A549 (cell line): Measurements from ENCODE around the gene USH1G. TPM values are rescaled to one million over a fixed set of nuclear protein-coding genes. Genes with fewer than 3 reads are reported as not detected.
A peak's percentile ranks its signal among the peaks of the same experiment; 100 is the strongest.

ENCODE experiments used
- ATAC-seq, 2 experiments: fragments of 200-7000 bp in 1 of 2; fragments of >200 bp in 1 of 2; cut with Nextera tagmentation in 1 of 2; cut with Tn5 transposase in 1 of 2; 3 replicates each; pipeline versions ENCODE4 v1.8.0 to v1.9.1; 2018 to 2020; ENCODE audit warnings: mild to moderate bottlenecking in 1 of 2, moderate library complexity in 1 of 2
- CTCF ChIA-PET: fragments of 300-600 bp; sonication (Branson Sonifier 250); formaldehyde crosslinking; extraction: SDS; loops from one replicate; lab custom pipeline; 2021; ENCODE audit warnings: antibody characterized with exemption, inconsistent platforms; lab: Yijun Ruan, JAX
- POLR2A ChIA-PET: fragments of 350-600 bp; formaldehyde crosslinking; extraction: SDS; loops from one replicate; lab custom pipeline; 2021; ENCODE audit warnings: antibody characterized with exemption, inconsistent platforms; lab: Yijun Ruan, JAX
- DNase-seq, 2 experiments: peaks; one replicate each; pipeline versions ENCODE4 v3.0.0 to v3.0.0-alpha.2; 2011 to 2016; ENCODE audit warnings: low read depth in 1 of 2, low spot score in 1 of 2
- FAIRE-seq: peaks from 2 replicates; lab custom pipeline; 2011; peaks lifted over from hg19 to GRCh38; lab: Jason Lieb, UNC
- H3K27ac ChIP-seq, 2 experiments: fragments of >200 bp; sonication (Bioruptor Twin); formaldehyde crosslinking; 3 replicates each; pipeline ENCODE4 v1.5.1; 2016 to 2017
- H3K4me1 ChIP-seq: fragments of >200 bp; sonication (Bioruptor Twin); formaldehyde crosslinking; 3 replicates; pipeline ENCODE4 v1.6.1; 2016
- H3K4me2 ChIP-seq: fragments of >200 bp; sonication (Bioruptor Twin); formaldehyde crosslinking; 3 replicates; pipeline ENCODE4 v1.6.1; 2016
- H3K4me3 ChIP-seq: fragments of >200 bp; sonication (Bioruptor Twin); formaldehyde crosslinking; 3 replicates; pipeline ENCODE4 v1.5.1; 2016
- H3K9me3 ChIP-seq: fragments of >200 bp; sonication (Bioruptor Twin); formaldehyde crosslinking; 3 replicates; pipeline ENCODE4 v1.6.1; 2016
- ATOH8 ChIP-seq: fragments of 250-450 bp; sonication (Bioruptor Pico); IDR thresholded peaks from 2 replicates; pipeline ENCODE4 v1.5.0; 2020; ENCODE audit warnings: low read depth, mild to moderate bottlenecking, moderate library complexity
- CBX8 ChIP-seq: fragments of 200-600 bp; sonication (generic); IDR thresholded peaks from 2 replicates; pipeline ENCODE4 v1.6.1; 2016
- CHD4 ChIP-seq: fragments of 200-600 bp; sonication (generic); IDR thresholded peaks from 2 replicates; pipeline ENCODE4 v1.6.1; 2016; ENCODE audit warnings: antibody characterized with exemption, mild to moderate bottlenecking, borderline replicate concordance
- CTCF ChIP-seq: fragments of >200 bp; sonication (Bioruptor Twin); formaldehyde crosslinking; IDR thresholded peaks from 3 replicates; pipeline ENCODE4 v1.5.1; 2016
- EHF ChIP-seq: fragments of 250-450 bp; sonication (Bioruptor Pico); IDR thresholded peaks from 2 replicates; pipeline ENCODE4 v1.5.0; 2020; ENCODE audit warnings: mild to moderate bottlenecking
- EHMT2 ChIP-seq: fragments of 200-600 bp; sonication (generic); IDR thresholded peaks from 2 replicates; pipeline ENCODE4 v1.6.1; 2016; ENCODE audit warnings: antibody characterized with exemption, low read depth, mild to moderate bottlenecking, moderate library complexity
- ESRRA ChIP-seq: fragments of 150-350 bp; IDR thresholded peaks from 2 replicates; pipeline ENCODE4 v1.6.1; 2014; ENCODE audit warnings: mild to moderate bottlenecking, low read length, borderline replicate concordance
- FOSL2 ChIP-seq, 2 experiments: fragments of 450-650 bp in 1 of 2; fragments of >200 bp in 1 of 2; sonication (Bioruptor Twin) in 1 of 2; formaldehyde crosslinking; IDR thresholded peaks; 2 replicates each; pipeline versions ENCODE4 v1.5.0 to v1.6.1; 2016 to 2020; ENCODE audit warnings: mild to moderate bottlenecking in 1 of 2, moderate library complexity in 1 of 2
- GATA3 ChIP-seq: IDR thresholded peaks from 2 replicates; pipeline ENCODE4 v1.6.1; 2012; ENCODE audit warnings: borderline replicate concordance
- HES2 ChIP-seq: fragments of >200 bp; sonication (Bioruptor Twin); formaldehyde crosslinking; IDR thresholded peaks from 2 replicates; pipeline ENCODE4 v1.6.1; 2016
- HOXA7 ChIP-seq: fragments of 250-450 bp; sonication (Bioruptor Pico); IDR thresholded peaks from 2 replicates; pipeline ENCODE4 v1.5.0; 2020; ENCODE audit warnings: mild to moderate bottlenecking, moderate library complexity
- MAX ChIP-seq: IDR thresholded peaks from 2 replicates; pipeline ENCODE4 v1.6.1; 2012
- MYC ChIP-seq: IDR thresholded peaks from 2 replicates; pipeline ENCODE4 v1.6.1; 2012; ENCODE audit warnings: mild to moderate bottlenecking, inconsistent platforms, low read length, improper control_type of control experiment, borderline replicate concordance
- NPAS2 ChIP-seq: fragments of 250-450 bp; sonication (Bioruptor Pico); IDR thresholded peaks from 2 replicates; pipeline ENCODE4 v1.8.0; 2022; ENCODE audit warnings: mild to moderate bottlenecking, moderate library complexity, borderline replicate concordance
- NR3C1 ChIP-seq: fragments of >200 bp; sonication (Bioruptor Twin); formaldehyde crosslinking; IDR thresholded peaks from 3 replicates; pipeline ENCODE4 v1.6.1; 2017
- PBX3 ChIP-seq: IDR thresholded peaks from 2 replicates; pipeline ENCODE4 v1.6.1; 2012
- REST ChIP-seq: fragments of 200-600 bp; sonication (generic); IDR thresholded peaks from 2 replicates; pipeline ENCODE4 v1.6.1; 2016; ENCODE audit warnings: antibody characterized with exemption, mild to moderate bottlenecking, moderate library complexity
- SMC3 ChIP-seq: fragments of >200 bp; sonication (Bioruptor Twin); formaldehyde crosslinking; IDR thresholded peaks from 3 replicates; pipeline ENCODE4 v1.6.1; 2018; ENCODE audit warnings: inconsistent platforms
- SREBF2 ChIP-seq: fragments of 450-650 bp; IDR thresholded peaks from 2 replicates; pipeline ENCODE4 v1.6.1; 2014; ENCODE audit warnings: mild to moderate bottlenecking, moderate library complexity
- TFCP2L1 ChIP-seq: fragments of 250-450 bp; sonication (Bioruptor Pico); IDR thresholded peaks from 2 replicates; pipeline ENCODE4 v1.5.0; 2021; ENCODE audit warnings: mild to moderate bottlenecking
- USF2 ChIP-seq: fragments of 450-650 bp; IDR thresholded peaks from 2 replicates; pipeline ENCODE4 v1.6.1; 2014; ENCODE audit warnings: antibody characterized with exemption
- ZC3H11A ChIP-seq: fragments of 450-650 bp; IDR thresholded peaks from 2 replicates; pipeline ENCODE4 v1.6.1; 2014; ENCODE audit warnings: antibody characterized with exemption, mild to moderate bottlenecking
- ZFP36 ChIP-seq: fragments of 450-650 bp; IDR thresholded peaks from 2 replicates; pipeline ENCODE4 v1.6.1; 2014; ENCODE audit warnings: borderline replicate concordance; ENCODE audit not compliant: partially characterized antibody
- WGBS: methylation state at CpG from one replicate; pipeline ENCODE4 v1.1.6; 2017; ENCODE audit errors: missing lambda C conversion rate; 5-methylcytosine and 5-hydroxymethylcytosine counted together
- polyA plus RNA-seq, 4 experiments: library from polyadenylated mRNA; depleted of rRNA in 3 of 4; stranded (reverse); fragments of >200 nt; fragmentation: RNase III in 1 of 4; extraction: RNeasy Plus Mini Kit Qiagen cat#74134 plus additional on column Dnase treatment in 1 of 4; gene quantifications; 2 replicates in 3 of 4; 3 replicates in 1 of 4; pipeline ENCODE4 v1.2.3, GENCODE V29; 2011 to 2017

The USH1G gene
- polyA plus RNA-seq, 2 of the 4 experiments (the other 2 are of a cell fraction): 0.09 to 0.12 TPM

GRCh38 chr17:74961657-74962350, 38.7 kb upstream of the USH1G start (continued):
- no peak for TF ChIP-seq EHF (CRISPR knock-in tag)
- no peak for TF ChIP-seq GATA3
- TF ChIP-seq SMC3: peak; percentile 93
- no peak for TF ChIP-seq MYC
- TF ChIP-seq TFCP2L1 (CRISPR knock-in tag): no peak
- peak; percentile 95 for TF ChIP-seq CTCF
- no peak for TF ChIP-seq ATOH8 (CRISPR knock-in tag)
- TF ChIP-seq ZC3H11A: no peak
- no peak for TF ChIP-seq PBX3
- TF ChIP-seq CHD4: no peak

- H3K4me3 ChIP-seq: no peak overlapping the region
- TF ChIP-seq SMC3: peak; percentile 69
- no peak for TF ChIP-seq EHMT2
- TF ChIP-seq HOXA7: no peak
- TF ChIP-seq FOSL2 (IDR thresholded peaks at IDR 0.05): no peak
- no peak for TF ChIP-seq FOSL2 (CRISPR knock-in tag; IDR thresholded peaks at IDR 0.05)
- TF ChIP-seq NPAS2 (CRISPR knock-in tag): peak; percentile 95
- no peak for TF ChIP-seq HES2
- no peak for TF ChIP-seq CBX8
- TF ChIP-seq TFCP2L1 (CRISPR knock-in tag): no peak
- TF ChIP-seq ESRRA: no peak
- TF ChIP-seq NR3C1: no peak
- peak; percentile 92 for TF ChIP-seq USF2
- TF ChIP-seq ZFP36: no peak
- no peak for TF ChIP-seq EHF (CRISPR knock-in tag)
- TF ChIP-seq MAX: peak; percentile 99
- TF ChIP-seq GATA3: no peak
- TF ChIP-seq REST: no peak
- TF ChIP-seq SREBF2: no peak
- TF ChIP-seq CTCF: peak; percentile 78
Measured at GRCh38 chr17:74960570-74961342, 37.7 kb upstream of the USH1G start.

More at GRCh38 chr17:74960570-74961342, 37.7 kb upstream of the USH1G start:
- H3K9me3 ChIP-seq: no peaks in the 10 kb centered on the region
- H3K27ac ChIP-seq: 0 out of 6 replicates have a peak overlapping the region, but pooled peaks of 1 of the 2 experiments have one; percentile 3
- H3K4me2 ChIP-seq: peak overlapping the region; percentile 43; the same call in 2 of the 3 replicates
- POLR2A ChIA-PET: interaction anchor here (0.5 to 2.2 kb wide), 10 partner anchors 12 to 350 kb away, joined by 3 to 30 read pairs (median 4); partner anchors contain the start of genes CDR2L, FDXR, HID1 and MRPL58
- ATAC-seq (peak; percentile 66 to 79), FAIRE-seq (no peak), DNase-seq (peak; percentile 89 to 94)
- CTCF ChIA-PET: interaction anchor here (0.5 to 42.3 kb wide), 51 partner anchors 14 to 781 kb away, joined by 3 to 1448 read pairs (median 6); partner anchors contain the start of genes ATP5PD, CDR2L, FDXR and HID1
- H3K4me1 ChIP-seq: peaks cover 12% of the 10 kb centered on the region
- 46% methylated on average over 17 of the region's 19 CpGs for WGBS
